Panc1 (cell line): ENCODE measurements around the gene SLC25A17. TPM values are rescaled to one million over a fixed set of nuclear protein-coding genes. Genes with fewer than 3 reads are reported as not detected.

Experiments used
- ATAC-seq: fragments of 200-7000 bp; cut with Tn5 transposase; 2 replicates; pipeline ENCODE4 v1.9.1; 2020; ENCODE audit warnings: mild to moderate bottlenecking, moderate library complexity
- BruUV-seq: library from RNA; stranded (reverse); fragments of 400-500 nt; replicated peaks from 2 replicates; lab custom pipeline; 2021; lab: Mats Ljungman, UMichigan
- CTCF ChIA-PET: fragments of 300-600 bp; sonication (Branson Sonifier 250); formaldehyde crosslinking; loops from one replicate; lab custom pipeline; 2022; ENCODE audit warnings: antibody characterized with exemption; lab: Charles Lee
- POLR2A ChIA-PET: fragments of 300-600 bp; sonication (Branson Sonifier 250); formaldehyde crosslinking; loops from one replicate; lab custom pipeline; 2022; ENCODE audit warnings: antibody characterized with exemption; lab: Charles Lee
- DNase-seq: peaks from one replicate; pipeline ENCODE4 v3.0.0-alpha.2; 2010; ENCODE audit warnings: low read depth, low spot score
- H3K27ac ChIP-seq: 2 replicates; pipeline ENCODE4 v1.5.1; 2011; ENCODE audit warnings: mild to moderate bottlenecking, low read length, inconsistent platforms
- H3K27me3 ChIP-seq: fragments of 200-500 bp; sonication (Bioruptor generic); 2 replicates; pipeline ENCODE4 v1.6.0; 2014; ENCODE audit warnings: low read length, inconsistent platforms; ENCODE audit not compliant: control insufficient read depth, insufficient read depth
- H3K36me3 ChIP-seq: fragments of 200-500 bp; sonication (Bioruptor generic); 2 replicates; pipeline ENCODE4 v1.5.1; 2014; ENCODE audit warnings: inconsistent platforms, mild to moderate bottlenecking, low read length, moderate library complexity; ENCODE audit not compliant: control insufficient read depth, insufficient read depth
- H3K4me1 ChIP-seq: 2 replicates; pipeline ENCODE4 v1.5.1; 2011; ENCODE audit warnings: inconsistent platforms, mild to moderate bottlenecking, low read length, moderate library complexity; ENCODE audit not compliant: control insufficient read depth, insufficient read depth
- H3K4me3 ChIP-seq, 2 experiments: 2 replicates each; pipeline ENCODE4 v1.5.1; 2011 to 2012; ENCODE audit warnings: low read depth in 2 of 2, low read length in 2 of 2, mild to moderate bottlenecking in 2 of 2, inconsistent platforms in 1 of 2, moderate library complexity in 1 of 2
- H3K9me3 ChIP-seq: fragments of 200-500 bp; sonication (Bioruptor generic); 2 replicates; pipeline ENCODE4 v1.5.1; 2014; ENCODE audit warnings: low read depth, mild to moderate bottlenecking, inconsistent platforms, low read length, moderate library complexity; ENCODE audit not compliant: control insufficient read depth, insufficient read depth
- CTCF ChIP-seq: fragments of 450-650 bp; IDR thresholded peaks from 2 replicates; pipeline ENCODE4 v1.5.1; 2017; ENCODE audit warnings: mild to moderate bottlenecking
- POLR2AphosphoS5 ChIP-seq: IDR thresholded peaks from 2 replicates; pipeline ENCODE4 v1.6.1; 2012; ENCODE audit warnings: mild to moderate bottlenecking, low read depth, low read length, moderate library complexity
- REST ChIP-seq, 2 experiments: IDR thresholded peaks; 2 replicates each; pipeline ENCODE4 v1.6.1; 2011 to 2012; ENCODE audit warnings: low read depth in 2 of 2, control low read depth in 1 of 2, low read length in 1 of 2, mild to moderate bottlenecking in 1 of 2, moderate library complexity in 1 of 2; ENCODE audit not compliant: insufficient read depth in 1 of 2
- SIN3A ChIP-seq: IDR thresholded peaks from 2 replicates; pipeline ENCODE4 v1.6.1; 2012; ENCODE audit warnings: low read depth, mild to moderate bottlenecking, low read length, moderate library complexity, borderline replicate concordance; ENCODE audit not compliant: insufficient read depth
- TCF7L2 ChIP-seq: IDR thresholded peaks from 2 replicates; pipeline ENCODE4 v1.6.1; 2011; ENCODE audit warnings: mild to moderate bottlenecking, low read depth, low read length, inconsistent platforms
- in situ Hi-C: cut with HindIII; loops from 2 replicates; pipeline ENCODE4 v1.10.0; 2016; ENCODE audit warnings: low sequenced_read_pairs, low pct_unique_long_range_greater_than_20kb
- intact Hi-C: fragments of 100-400 bp; cut with micrococcal nuclease; formaldehyde crosslinking; loops from one replicate; pipeline ENCODE4 v1.10.0; 2022; ENCODE audit not compliant: unreplicated experiment
- total RNA-seq: library from RNA; stranded (reverse); gene quantifications from one replicate; pipeline ENCODE4 v1.2.1, GENCODE V29; 2021; ENCODE audit not compliant: unreplicated experiment

The SLC25A17 gene
- total RNA-seq, 1 experiment from 2014 or later = 28.9 TPM

DNA sequence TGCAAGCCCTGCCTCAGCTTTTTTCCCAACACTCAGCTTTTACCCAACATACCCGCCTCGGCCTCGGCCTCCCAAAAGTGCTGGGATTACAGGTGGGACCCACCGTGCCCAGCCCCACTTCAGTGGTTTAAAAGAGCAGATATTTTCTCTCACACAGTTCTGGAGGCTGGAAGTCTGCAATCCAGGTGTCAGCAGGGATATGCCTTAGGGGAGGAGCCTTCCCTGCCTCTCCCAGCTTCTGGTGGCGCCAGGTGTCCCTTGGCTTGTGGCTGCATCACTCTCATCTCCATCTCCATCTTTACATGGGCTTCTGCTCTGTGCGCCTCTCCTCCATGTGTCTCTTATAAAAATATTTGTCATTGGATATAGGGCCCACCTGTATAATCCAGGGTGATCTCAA is 89.9 kb downstream of the SLC25A17 start:
- ChIA-PET POLR2A (interaction anchor here (0.6 kb wide), 1 partner anchor 19 kb away, joined by 10 read pairs; no protein-coding TSS in a partner anchor), CTCF (no interaction called here)
- DNase-seq = no peak
- Histone ChIP-seq H3K9me3 (no peaks in the 10 kb centered on the region), H3K4me1 (peaks cover 13% of the 10 kb centered on the region), H3K27ac (no peak overlapping the region; the same call in 1 of the 2 replicates), H3K27me3 (no peaks in the 10 kb centered on the region), H3K4me3 (no peak overlapping the region), H3K36me3 (no peaks in the 10 kb centered on the region)
- ATAC-seq = no peak
- in situ Hi-C loops = no loop called here
- BruUV-seq = no TSS peak
- TF ChIP-seq POLR2AphosphoS5 (no peak), CTCF (no peak), SIN3A (no peak), TCF7L2 (no peak), REST (IDR thresholded peaks at IDR 0.05; ENCODE audit: insufficient read depth in 1 of 2, low read depth in 2 of 2, low read length in 1 of 2) (no peak)
- intact Hi-C loops = no loop called here

GRCh38 chr22:40728731-40729189 is 90.4 kb downstream of the SLC25A17 start:
- intact Hi-C loops = no loop called here
- Histone ChIP-seq H3K36me3 (no peaks in the 10 kb centered on the region), H3K9me3 (no peaks in the 10 kb centered on the region), H3K4me1 (peaks cover 13% of the 10 kb centered on the region), H3K27me3 (no peaks in the 10 kb centered on the region), H3K4me3 (no peak overlapping the region), H3K27ac (no peak overlapping the region)
- DNase-seq = no peak
- POLR2A ChIA-PET = interaction anchor here (0.6 kb wide), 1 partner anchor 19 kb away, joined by 10 read pairs; no protein-coding TSS in a partner anchor
- BruUV-seq = no TSS peak
- in situ Hi-C loops = no loop called here
- CTCF ChIA-PET = no interaction called here
- no peak for ATAC-seq
- TF ChIP-seq POLR2AphosphoS5 (no peak), TCF7L2 (no peak), REST (IDR thresholded peaks at IDR 0.05; ENCODE audit: insufficient read depth in 1 of 2, low read depth in 2 of 2, low read length in 1 of 2) (no peak), SIN3A (no peak), CTCF (no peak)
